HEK293 (cell line): ENCODE results near the gene CHEK1.
"Not testable (repeated sequence)": the region's sequence is repeated elsewhere in the genome, so short reads cannot be mapped to it uniquely, and the experiment has no call there.

Experiments
- CTCF ChIP-seq: fragments of 450-650 bp; formaldehyde crosslinking; IDR thresholded peaks from 2 replicates; pipeline ENCODE4 v1.5.1; 2016; ENCODE audit warnings: missing biosample characterization, missing genetic modification characterization
- KLF16 ChIP-seq: fragments of 450-650 bp; formaldehyde crosslinking; IDR thresholded peaks from 2 replicates; pipeline ENCODE4 v1.5.1; 2017; ENCODE audit warnings: missing biosample characterization, missing genetic modification characterization
- MYNN ChIP-seq: fragments of 450-650 bp; formaldehyde crosslinking; IDR thresholded peaks from 2 replicates; pipeline ENCODE4 v1.5.1; 2016; ENCODE audit warnings: missing biosample characterization, missing genetic modification characterization, borderline replicate concordance
- REST ChIP-seq: fragments of 450-650 bp; formaldehyde crosslinking; IDR thresholded peaks from 2 replicates; pipeline ENCODE4 v1.5.1; 2016; ENCODE audit warnings: missing biosample characterization, missing genetic modification characterization
- ZBTB6 ChIP-seq: fragments of 450-650 bp; formaldehyde crosslinking; IDR thresholded peaks from 2 replicates; pipeline ENCODE4 v1.5.1; 2017; ENCODE audit warnings: missing biosample characterization, missing genetic modification characterization
- ZBTB7A ChIP-seq: fragments of 450-650 bp; formaldehyde crosslinking; IDR thresholded peaks from 2 replicates; pipeline ENCODE4 v1.5.1; 2016; ENCODE audit warnings: low read depth, missing biosample characterization, missing genetic modification characterization
- ZNF140 ChIP-seq: fragments of 450-650 bp; formaldehyde crosslinking; IDR thresholded peaks from 2 replicates; pipeline ENCODE4 v1.5.1; 2016; ENCODE audit warnings: missing biosample characterization, missing genetic modification characterization
- ZNF211 ChIP-seq: fragments of 450-650 bp; formaldehyde crosslinking; IDR thresholded peaks from 2 replicates; pipeline ENCODE4 v1.5.1; 2016; ENCODE audit warnings: low read depth, missing biosample characterization, missing genetic modification characterization
- ZNF274 ChIP-seq, 2 experiments: fragments of 200-500 bp in 1 of 2; fragments of 450-650 bp in 1 of 2; sonication (Bioruptor generic) in 1 of 2; formaldehyde crosslinking in 1 of 2; IDR thresholded peaks; 2 replicates each; pipeline versions ENCODE4 v1.5.1 to v1.6.1; 2014 to 2016; ENCODE audit warnings: borderline replicate concordance in 1 of 2, inconsistent platforms in 1 of 2, low read length in 1 of 2, missing biosample characterization in 1 of 2, missing genetic modification characterization in 1 of 2
- ZNF311 ChIP-seq: fragments of 450-650 bp; formaldehyde crosslinking; IDR thresholded peaks from 2 replicates; pipeline ENCODE4 v1.5.1; 2017; ENCODE audit warnings: missing biosample characterization, missing genetic modification characterization, borderline replicate concordance
- ZNF561 ChIP-seq: fragments of 450-650 bp; IDR thresholded peaks from 2 replicates; pipeline ENCODE4 v1.5.1; 2018; ENCODE audit warnings: missing biosample characterization, missing genetic modification characterization, borderline replicate concordance
- ZSCAN5A ChIP-seq: fragments of 450-650 bp; formaldehyde crosslinking; IDR thresholded peaks from 2 replicates; pipeline ENCODE4 v1.5.1; 2016; ENCODE audit warnings: missing biosample characterization, missing genetic modification characterization
- TF ChIP-seq, protein P1 (sequence below): fragments of 450-650 bp; formaldehyde crosslinking; conservative IDR thresholded peaks from 2 replicates; pipeline ENCODE4 v1.5.1; 2016; ENCODE audit warnings: low read depth, missing biosample characterization, missing genetic modification characterization

GRCh38 chr11:125577181-125577580 is 47.8 kb upstream of the CHEK1 start:
- TF ChIP-seq CTCF (tag by site-specific recombination); ZNF274 (IDR thresholded peaks at IDR 0.05; ENCODE audit: low read length); ZNF274 (tag by site-specific recombination; IDR thresholded peaks at IDR 0.05; ENCODE audit: borderline replicate concordance); ZNF140 (tag by site-specific recombination); ZBTB7A (tag by site-specific recombination); MYNN (tag by site-specific recombination); ZNF211; REST (tag by site-specific recombination); ZSCAN5A; KLF16 (tag by site-specific recombination); ZNF561 (tag by site-specific recombination); ZNF311 (tag by site-specific recombination); ZBTB6 (tag by site-specific recombination): not testable (repeated sequence)
- TF ChIP-seq, protein P1, sequence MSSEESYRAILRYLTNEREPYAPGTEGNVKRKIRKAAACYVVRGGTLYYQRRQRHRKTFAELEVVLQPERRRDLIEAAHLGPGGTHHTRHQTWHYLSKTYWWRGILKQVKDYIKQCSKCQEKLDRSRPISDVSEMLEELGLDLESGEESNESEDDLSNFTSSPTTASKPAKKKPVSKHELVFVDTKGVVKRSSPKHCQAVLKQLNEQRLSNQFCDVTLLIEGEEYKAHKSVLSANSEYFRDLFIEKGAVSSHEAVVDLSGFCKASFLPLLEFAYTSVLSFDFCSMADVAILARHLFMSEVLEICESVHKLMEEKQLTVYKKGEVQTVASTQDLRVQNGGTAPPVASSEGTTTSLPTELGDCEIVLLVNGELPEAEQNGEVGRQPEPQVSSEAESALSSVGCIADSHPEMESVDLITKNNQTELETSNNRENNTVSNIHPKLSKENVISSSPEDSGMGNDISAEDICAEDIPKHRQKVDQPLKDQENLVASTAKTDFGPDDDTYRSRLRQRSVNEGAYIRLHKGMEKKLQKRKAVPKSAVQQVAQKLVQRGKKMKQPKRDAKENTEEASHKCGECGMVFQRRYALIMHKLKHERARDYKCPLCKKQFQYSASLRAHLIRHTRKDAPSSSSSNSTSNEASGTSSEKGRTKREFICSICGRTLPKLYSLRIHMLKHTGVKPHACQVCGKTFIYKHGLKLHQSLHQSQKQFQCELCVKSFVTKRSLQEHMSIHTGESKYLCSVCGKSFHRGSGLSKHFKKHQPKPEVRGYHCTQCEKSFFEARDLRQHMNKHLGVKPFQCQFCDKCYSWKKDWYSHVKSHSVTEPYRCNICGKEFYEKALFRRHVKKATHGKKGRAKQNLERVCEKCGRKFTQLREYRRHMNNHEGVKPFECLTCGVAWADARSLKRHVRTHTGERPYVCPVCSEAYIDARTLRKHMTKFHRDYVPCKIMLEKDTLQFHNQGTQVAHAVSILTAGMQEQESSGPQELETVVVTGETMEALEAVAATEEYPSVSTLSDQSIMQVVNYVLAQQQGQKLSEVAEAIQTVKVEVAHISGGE (tag by site-specific recombination), result not testable (repeated sequence)
